Renal cortex interstitium (tissue), 11 donors: Measurements from ENCODE around the gene LRTM2. TPM values are rescaled to one million over a fixed set of nuclear protein-coding genes. Genes with fewer than 3 reads are reported as not detected.
"Not testable (repeated sequence)": the region's sequence is repeated elsewhere in the genome, so short reads cannot be mapped to it uniquely, and the experiment has no call there.

ENCODE experiments used
- DNase-seq, 11 donors: peaks; one replicate each; pipeline ENCODE4 v3.0.0-alpha.2; 2013; ENCODE audit warnings: low read depth in 9 of 11, low spot score in 4 of 11; ENCODE audit errors: extremely low read depth in 1 of 11
- polyA plus RNA-seq, 3 donors: library from polyadenylated mRNA; unstranded; fragments of 120-200 nt; gene quantifications; one replicate each; pipeline ENCODE4 v1.2.1, GENCODE V29; 2013; ENCODE audit not compliant: insufficient read length in 3 of 3

Gene LRTM2
- polyA plus RNA-seq, 3 donors: 0.30 to 0.62 (median 0.33) TPM

DNA sequence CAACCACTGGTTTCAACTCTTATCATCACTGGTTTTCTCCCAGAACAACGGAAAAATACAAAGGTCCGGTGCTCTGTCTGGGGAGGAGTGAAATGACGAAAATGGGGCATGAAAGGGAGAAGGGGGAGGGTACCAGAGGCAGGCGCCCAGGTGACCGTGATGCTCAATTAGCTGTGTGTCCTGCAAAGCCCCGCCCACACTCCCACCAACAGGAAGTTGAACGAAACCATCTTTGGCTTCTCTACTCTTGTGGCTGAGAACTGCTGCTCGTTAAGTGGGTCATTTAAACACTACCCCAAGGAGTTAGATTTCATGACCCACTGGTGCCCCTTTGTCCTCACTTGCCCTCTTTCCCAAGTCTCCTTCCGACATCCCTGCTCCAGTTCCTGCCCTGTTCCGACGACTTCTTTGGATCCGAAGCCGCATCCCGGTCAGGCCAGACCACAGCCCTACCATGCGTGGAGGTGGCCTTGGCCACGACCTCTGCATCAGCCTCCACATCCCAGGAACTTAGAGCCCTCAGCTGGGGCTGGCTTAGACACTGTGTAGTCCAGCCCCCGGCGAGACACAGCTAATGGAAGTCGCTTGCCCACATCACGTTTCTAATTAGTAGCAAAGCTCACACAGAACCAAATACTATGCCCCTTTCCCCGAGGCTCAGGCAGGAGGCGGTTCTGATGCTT, 11.4 kb upstream of the LRTM2 start:
- DNase-seq: no peak

DNA sequence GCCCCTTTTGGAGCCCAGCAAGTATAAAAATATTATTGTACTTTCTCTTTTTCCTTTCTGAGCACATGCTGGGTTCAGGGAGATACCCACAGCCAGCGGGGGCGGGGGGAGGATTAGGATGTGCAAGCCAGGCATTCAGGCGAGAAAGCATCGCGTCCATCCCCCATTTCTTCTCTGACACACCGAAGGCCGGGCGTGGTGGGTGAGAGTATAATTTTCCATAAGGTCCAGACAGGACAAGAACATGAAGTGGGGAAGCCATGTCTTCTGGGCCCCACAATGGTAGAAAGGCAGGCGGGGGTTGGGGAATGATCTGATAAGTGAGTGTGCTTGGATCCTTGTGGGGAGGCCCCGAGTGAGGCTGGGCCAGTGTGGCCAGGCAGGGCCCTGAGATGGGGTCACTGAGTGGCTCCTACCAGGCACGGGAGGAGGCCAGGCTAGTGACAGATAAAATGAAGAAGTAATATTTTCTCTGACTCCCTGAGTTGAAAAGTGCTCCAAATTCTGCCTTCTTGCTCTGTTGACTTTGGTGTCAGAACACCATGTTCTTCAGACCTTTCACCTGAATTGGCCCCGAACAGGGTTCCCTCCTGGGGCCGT, 10.7 kb upstream of the LRTM2 start:
- no peak for DNase-seq

DNA sequence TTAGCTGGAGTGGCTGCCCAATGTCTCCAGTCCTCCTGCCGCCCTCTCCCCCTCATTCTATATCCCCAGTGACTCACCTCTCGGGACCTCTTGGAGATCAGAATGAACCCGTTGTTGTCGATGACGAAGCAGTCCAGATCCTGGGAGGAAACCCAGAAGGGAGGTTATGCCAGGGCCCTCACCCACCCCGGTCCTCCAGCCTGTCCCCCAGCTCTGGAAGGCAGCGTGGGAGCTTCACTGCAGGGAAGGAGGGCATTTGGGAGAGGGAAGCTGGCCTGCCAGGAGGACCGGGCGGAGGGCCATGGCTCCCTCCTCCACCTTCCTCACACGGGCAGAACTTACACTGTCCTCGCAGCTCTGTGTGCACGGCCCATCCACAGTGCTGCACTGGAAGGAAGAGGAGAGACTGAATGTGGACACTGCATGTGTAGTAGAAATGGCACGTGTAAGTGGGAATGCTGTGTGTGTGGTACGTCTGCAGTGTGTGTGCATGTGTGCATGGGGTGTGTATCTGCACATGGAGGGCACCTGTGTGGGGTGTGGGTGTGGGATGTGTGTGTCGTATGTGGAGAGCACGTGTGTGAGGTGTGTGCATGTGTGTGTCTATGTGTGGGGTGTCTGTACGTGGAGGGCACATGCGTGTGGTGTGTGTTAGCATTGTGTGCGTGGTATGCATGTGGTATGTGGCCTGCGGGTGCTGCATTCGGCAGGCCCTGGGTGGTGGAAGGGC, 10.0 kb upstream of the LRTM2 start:
- no peak for DNase-seq

- no peak for DNase-seq
Measured at GRCh38 chr12:1810931-1811280, 9.5 kb upstream of the LRTM2 start.

GRCh38 chr12:1811281-1811947, 9.0 kb upstream of the LRTM2 start:
- DNase-seq: no peak

- DNase-seq: no peak
Measured at GRCh38 chr12:1811948-1812291, 8.4 kb upstream of the LRTM2 start.

- no peak for DNase-seq
Measured at GRCh38 chr12:1812650-1813302, 7.6 kb upstream of the LRTM2 start.

DNA sequence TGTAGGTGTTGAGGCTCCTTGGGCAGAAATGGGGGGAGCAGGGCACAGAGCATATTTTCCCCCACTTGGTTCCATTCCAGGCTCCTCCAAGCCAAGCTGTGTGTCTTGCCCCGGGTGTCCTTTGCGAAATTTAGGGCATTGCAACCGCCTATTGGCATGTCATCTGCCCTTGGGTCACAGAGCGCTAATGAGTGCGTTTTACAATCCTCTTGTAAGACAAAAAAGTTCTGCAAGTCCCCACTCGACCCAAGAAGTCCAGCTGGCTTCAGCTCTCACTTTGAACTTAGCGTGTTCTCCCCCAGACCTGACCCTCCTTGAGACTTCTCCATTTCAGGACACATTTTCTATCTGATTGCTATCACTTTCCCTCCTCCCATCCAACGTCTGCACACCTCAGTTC, 6.1 kb upstream of the LRTM2 start:
- DNase-seq: no peak

DNA sequence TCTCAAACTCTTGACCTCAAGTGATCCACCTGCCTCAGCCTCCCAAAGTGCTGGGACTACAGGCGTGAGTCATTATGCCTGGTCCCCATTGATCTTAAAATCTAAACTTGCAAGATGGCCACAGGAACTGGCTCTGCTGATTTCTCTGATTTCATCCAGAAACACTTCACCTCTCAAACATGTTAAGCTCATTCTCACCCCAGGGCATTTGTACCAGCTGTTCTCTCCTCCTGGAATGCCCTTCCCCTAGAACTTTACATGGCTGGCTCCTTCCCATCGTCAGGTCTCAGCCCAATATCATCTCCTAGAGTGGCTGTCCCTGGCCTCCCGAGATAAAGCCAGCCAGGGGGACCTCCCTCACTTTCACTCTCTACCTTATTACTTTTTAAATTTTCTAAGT, 5.3 kb upstream of the LRTM2 start:
- no peak for DNase-seq

- no peak for DNase-seq
Measured at GRCh38 chr12:1815814-1816729, 4.3 kb upstream of the LRTM2 start.

GRCh38 chr12:1816730-1817348, 3.5 kb upstream of the LRTM2 start:
- DNase-seq: no peak

DNA sequence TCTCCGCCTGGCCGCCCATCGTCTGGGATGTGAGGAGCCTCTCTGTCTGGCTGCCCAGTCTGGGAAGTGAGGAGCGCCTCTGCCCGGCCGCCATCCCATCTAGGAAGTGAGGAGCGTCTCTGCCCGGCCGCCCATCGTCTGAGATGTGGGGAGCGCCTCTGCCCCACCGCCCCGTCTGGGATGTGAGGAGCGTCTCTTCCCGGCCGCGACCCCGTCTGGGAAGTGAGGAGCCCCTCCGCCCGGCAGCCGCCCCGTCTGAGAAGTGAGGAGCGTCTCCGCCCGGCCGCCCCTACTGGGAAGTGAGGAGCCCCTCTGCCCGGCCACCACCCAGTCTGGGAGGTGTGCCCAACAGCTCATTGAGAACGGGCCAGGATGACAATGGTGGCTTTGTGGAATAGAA, 2.4 kb upstream of the LRTM2 start:
- not testable (repeated sequence) for DNase-seq

DNA sequence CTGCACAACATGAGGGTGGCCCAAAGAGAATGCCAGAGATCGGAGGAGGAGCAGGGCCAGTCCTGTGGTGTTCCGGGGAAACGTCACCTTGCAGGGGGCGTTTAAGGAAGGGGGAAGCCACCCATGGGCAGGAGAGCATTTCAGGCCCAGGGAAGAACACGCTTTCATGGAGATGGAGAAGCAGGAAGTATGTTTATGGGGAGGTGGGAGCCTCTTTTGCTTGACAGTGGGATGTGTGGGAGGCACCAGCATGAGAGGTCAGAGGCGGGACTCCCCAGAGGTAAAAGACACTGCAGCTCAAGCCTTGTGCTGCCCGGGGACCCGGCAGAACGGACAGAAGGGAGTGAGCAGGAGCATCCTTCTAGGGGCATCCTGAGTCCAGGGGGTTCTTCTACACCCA, 1.3 kb upstream of the LRTM2 start:
- no peak for DNase-seq

DNA sequence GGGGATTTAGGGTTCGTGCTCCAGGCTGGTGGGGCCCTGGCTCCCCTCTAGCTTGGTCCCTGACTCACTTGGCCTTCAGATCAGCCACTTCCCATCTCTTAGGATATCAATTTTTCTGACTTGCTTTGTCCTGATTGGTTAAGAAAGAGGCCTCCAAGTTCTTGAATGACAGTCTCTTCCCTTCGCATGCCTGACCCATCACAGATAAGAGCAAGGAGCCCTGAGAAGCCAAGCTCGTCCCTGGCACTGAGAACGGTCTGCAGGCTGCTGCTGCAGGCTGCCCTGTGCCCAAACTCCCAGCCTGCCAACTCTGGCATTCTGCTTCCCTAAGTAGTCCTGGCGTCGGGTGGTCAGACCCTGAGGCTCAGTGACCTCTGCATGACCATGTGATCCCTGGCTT, 794 bp upstream of the LRTM2 start:
- no peak for DNase-seq

DNA sequence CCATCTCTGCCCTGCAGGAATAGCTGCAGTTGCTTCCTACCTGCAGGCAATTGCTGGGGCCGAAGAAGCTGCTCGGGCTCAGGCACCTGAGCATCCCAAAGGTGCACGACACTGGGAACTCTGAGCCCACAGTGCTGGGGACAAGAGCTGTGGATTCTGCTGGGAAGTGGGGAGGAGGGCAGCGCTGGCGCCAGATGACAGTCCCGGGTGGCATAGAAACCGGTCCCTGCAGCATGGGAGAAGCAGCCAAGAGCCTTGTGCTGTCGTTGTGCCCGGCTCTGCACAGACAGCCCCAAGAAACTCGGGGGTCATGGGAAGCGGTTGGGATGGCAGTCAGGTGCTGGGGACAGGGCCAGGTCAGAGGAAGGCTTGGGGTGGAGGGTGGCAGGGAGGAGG, 529 bp downstream of the LRTM2 start:
- no peak for DNase-seq

DNA sequence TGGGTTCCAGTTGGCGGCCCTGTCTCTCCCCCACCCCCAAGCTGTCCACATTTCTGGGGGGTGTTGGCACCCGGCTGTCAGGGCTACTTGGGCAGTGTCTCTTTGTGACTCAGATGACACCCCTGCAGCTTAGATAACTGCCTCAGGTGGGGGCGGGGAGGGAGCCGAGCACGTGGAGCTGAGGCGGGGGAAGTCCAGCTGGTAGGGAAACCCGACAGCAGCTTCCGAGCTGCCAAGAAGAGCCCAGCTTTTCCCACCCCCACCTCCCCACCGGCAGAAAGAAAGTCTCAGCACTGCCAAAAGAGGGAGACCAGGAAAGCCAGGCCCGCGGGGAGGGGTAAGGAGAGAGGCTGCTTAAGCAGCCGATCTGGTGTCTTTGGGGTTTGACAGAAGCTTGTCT, 1.4 kb downstream of the LRTM2 start:
- DNase-seq: no peak

DNA sequence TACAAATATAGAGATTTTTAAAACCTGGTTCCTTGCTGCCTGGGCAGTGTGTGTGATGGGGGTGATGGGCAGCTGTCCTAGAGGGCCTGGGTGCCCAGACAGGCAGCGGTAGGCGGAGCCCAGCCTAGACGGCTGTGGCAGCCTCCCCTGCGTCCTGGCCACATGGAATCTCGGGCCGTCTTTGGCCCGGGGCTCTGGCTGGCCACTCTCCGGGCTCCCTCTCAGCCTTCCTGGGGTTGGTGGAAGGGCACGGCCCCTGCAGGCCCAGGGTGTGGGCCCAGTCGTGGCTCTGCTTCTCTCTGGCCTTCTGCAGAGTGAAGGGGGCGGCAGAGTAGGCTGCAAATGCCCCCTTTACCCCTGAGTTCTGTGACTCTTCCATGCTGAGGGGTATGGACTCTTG, 2.3 kb downstream of the LRTM2 start:
- DNase-seq: no peak

DNA sequence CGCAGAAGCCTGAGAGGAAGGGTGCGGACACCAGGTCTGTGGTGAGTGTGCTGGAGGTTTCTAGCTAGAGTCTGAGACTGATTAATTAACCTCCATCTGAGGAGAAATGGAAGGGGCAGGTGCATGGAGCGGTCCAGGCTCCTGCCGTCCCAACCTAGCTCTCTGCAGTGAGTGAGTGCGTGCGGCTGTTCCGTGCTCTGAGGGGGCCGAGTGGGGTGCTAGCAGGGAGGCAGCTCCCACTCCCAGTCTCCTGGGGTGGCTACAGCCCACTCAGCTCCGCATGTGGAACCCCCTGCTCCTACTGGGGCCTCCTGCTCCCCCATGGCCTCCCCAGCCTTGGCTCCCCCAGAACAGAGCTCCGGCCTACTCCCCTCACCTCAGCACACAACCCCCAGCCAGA, 2.9 kb downstream of the LRTM2 start:
- DNase-seq: no peak
